ENCODE data around the gene CD163L1. TPM values are rescaled to one million over a fixed set of nuclear protein-coding genes. Genes with fewer than 3 reads are reported as not detected.

Gene CD163L1
- total and polyA plus RNA-seq, 2 of the 8 experiments (the other 6 are each of a cell fraction or from before 2014, with no cell fraction given), result 0.11 to 0.22 TPM

DNA sequence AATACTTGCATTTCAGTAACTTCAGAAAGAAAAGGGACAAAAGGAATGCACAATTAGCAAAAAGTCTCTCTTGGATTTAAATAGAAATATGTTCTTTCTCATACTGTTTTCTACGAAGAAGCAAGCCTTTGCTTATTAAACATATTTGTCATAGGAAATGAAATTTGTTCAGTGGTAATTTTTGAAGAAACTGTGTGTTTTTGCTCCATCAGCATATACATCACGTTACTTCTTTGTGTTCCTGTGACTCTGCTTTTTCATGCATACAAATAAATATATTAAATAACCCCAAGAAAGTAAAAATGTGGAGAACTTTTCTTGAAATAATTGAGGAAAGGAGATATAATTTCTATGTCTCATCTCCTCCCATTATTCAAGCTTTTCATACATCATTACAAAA is 39.7 kb downstream of the CD163L1 start (continued):
- TF ChIP-seq CBX8 (IDR thresholded peaks at IDR 0.05; ENCODE audit: borderline replicate concordance, low read depth, low read length), result no peak
- no peak for TF ChIP-seq SUZ12 (IDR thresholded peaks at IDR 0.05; ENCODE audit: low read length)
